ENCODE measurements around the gene SEMA4B.
"Not testable (repeated sequence)": the region's sequence is repeated elsewhere in the genome, so short reads cannot be mapped to it uniquely, and the experiment has no call there.

The SEMA4B gene

DNA sequence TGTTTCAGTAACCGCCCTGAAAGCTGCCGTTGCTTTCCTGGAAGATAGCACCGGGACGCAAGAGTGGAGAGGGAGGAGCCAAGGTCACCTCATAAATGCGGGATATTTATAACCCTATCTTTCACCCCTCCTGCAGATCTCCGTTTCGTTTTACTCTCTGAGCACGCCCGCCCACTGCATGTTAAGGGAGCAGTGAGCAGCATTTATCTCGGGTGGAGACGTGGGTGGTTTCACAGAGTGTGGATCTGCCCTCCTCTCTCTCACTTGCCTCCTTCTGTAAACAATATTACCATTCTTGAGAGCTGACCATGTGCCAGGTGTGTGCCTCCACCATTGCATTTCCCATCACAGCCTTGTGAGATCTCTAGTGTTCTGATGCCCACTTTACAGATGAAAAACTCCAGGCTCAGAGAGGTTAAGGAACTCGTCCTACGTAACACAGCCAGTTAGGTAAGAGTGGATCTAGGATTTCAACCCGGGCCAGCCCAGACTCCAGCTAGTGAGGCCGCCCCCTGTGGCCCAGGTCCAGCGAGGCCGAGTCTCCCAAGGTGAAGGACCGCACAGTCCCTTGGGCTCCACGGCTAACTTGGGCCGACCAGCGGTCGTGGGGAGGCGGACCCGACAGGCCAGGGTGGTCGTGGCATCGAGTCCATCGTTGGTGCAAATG is 16.9 kb upstream of the SEMA4B start:
- peak; percentile 92 for DNase-seq (ENCODE audit: low read depth)

DNA sequence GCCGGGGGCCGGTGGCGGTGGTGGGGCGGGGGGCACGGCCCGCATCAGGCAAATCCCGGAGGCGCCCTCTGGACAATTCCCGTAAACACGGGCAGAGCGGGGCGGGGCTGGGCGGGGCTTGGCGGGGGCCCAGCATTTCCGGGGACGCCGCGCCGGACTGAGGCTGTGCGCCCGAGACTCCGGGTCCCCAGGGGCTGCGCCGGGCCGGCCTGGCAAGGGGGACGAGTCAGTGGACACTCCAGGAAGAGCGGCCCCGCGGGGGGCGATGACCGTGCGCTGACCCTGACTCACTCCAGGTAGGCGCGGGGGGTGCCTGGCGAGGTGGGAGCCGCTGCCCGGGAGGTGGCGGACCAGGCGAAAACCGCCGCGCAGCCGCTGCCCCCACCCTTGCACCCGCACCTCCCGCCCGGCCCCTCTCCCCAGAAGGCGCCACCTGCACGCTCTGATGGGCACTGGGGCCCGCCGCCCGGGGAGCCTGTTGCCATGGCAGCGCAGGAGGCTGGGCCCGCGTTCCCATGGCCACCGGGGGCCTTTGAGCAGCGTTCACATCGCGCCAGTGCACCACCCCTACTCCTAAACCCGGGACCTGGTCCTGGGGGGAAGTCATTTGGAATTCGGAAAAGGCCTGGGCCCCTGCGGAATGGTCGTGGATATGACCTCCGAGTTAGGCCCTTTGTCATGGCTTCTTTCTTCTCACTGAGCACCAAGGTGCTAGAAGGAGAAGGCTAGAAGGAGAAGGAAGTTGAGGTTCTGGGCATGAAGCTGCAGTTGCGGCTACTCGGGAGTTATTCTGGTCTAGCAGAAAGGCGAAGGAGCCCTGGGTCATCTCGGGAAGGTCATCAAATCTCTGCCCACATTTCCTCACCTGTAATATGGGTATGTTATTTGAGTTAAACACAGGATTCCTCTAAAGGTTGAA is 16.1 kb upstream of the SEMA4B start:
- DNase-seq (ENCODE audit: low read depth), result no peak

DNA sequence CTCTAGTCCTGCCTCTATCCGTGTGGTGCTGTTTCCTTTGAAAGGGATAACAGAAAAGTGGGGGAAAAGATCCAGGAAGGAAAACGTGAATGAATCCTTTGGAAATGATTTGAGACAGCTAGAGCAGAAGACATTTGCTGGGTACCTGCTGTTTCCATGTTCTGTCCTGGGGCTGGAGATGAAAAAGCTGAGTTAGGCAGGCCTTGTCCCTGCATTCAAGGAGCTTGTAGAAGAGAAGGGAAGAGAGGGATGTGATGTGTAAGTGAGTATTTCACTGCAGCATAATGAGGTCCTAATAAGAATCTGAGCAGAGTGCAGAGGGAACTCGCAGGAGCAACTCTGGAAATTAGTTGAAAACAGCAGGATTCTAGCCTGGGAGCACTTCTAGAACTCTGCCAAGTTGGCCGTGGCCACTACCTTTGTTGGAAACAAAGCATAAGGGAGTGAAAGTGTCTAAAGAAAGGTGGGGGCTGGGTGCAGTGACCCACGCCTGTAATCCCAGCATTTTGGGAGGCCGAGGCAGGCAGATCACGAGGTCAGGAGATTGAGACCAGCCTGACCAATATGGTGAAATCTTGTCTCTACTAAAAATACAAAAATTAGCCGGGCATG is 13.8 kb upstream of the SEMA4B start:
- DNase-seq (ENCODE audit: low read depth), result no peak

DNA sequence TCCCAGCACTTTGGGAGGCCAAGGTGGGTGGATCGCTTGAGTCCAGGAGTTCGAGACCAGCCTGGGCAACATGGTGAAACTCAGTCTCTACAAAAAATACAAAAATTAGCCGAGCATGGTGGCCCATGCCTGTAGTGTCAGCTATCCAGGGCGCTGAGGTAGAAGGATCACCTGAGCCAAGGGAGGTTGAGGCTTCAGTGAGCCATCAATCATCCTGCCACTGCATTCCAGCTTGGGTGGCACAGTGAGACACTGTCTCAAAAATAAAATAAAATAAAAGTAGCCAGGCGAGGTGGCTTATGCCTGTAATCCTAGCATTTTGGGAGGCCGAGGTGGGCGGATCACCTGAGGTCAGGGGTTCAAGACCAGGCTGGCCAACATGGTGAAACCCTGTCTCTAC is 13.1 kb upstream of the SEMA4B start:
- DNase-seq (ENCODE audit: low read depth), result not testable (repeated sequence)

DNA sequence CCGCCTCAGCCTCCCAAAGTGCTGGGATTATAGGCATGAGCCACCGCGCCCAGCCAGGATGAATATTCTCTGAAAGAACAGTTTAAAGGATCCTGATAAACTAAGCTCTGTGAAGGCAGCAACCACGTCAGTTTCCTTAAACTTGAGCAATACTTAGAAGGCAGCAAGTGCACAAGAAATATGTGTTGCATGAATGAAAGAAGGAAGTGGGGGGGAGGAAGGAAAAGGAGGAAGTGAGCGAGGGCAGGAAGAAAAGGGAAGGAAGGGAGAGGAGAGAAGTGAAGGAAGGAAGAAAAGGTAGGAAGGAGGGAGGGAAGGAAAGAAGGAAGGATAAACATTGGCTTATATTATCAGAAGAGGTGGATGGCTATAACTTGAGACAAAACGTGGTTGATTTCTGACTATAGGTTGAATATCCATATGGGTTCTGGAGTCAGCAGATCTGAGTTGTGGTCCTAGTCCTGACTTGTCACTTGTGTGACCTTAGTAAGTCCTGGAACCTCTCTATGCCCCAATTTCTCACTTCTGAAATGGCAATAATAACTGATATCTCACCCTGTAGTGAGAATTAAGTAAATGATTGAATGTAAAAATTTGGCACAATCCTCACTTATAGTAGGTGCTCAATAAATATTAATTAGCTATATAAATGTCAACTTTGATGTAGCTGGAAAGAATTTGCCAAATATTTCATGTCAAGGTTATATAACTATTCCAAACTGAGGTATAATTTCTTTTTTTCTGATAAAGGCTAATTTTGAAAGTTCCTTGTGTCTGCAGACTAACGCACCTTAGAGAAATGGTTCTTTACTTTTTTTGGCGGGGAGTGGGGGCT is 12.0 kb upstream of the SEMA4B start:
- DNase-seq (ENCODE audit: low read depth), result peak; percentile 85

DNA sequence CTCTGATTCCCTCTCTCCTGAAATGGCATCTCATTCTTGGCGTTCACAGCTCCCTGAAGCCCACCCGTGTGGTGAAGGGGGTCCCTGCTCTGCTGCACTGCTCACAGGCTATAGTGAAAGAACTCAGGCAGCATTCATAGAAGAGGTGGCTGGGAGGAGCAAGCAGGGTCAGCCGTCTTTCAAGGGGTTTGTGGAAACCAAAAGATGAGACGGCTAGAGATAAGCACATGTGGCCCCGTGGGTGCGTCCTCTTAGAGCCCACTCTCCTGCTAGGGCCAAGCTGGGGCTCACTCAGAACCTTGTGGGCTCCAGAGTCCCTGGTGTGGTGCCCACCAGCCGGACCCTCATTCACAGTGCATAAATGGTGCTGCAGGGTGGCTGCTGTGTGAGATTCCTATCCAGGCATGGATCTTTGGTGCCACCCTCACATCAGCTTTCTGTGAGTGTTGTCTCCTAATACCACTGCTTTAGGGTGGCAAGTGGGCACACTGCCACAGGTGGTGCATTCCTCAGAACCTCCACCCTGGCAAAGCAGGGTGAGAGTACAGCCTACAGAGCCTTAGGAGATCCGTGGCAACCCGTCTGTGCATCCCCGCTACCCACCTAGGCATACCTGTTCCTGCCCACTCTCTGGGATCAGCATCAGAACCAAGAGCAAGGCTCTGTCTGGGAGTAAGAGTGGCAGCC is 11.2 kb upstream of the SEMA4B start:
- no peak for DNase-seq (ENCODE audit: low read depth)

DNA sequence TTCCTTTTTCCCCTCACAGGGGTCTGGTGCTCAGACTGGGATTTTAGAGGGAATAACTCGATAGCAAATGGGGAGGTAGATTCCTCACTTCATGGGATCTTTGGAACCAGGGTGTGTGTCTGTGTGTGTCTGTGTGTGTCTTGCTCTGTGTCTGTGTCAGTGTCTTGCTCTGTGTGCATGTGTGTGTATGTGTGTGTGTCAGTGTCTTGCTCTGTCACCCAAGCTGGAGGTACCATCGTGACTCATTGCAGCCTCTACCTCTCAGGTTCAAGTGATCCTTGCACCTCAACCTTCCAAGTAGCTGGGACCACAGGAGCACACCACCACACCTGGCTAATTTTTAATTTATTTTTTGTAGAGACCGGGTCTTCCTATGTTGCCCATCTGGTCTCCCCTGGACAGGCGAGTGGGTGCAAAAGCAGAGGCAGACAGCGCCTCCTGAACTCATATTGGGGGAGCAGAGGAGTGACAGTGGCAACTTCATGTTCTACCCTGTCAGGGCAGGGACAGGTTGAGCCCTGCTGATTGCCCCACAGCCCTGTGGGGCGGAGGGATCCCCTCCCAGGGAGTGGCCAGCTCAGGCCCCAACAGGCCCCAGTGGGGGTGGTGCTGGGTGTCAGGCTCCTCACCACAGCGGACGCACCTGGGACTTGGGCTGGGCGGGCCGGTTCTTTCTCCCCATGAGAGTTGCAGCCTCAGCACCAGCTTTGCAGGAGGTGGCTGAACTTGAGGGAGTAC is 10.4 kb upstream of the SEMA4B start:
- no peak for DNase-seq (ENCODE audit: low read depth)

DNA sequence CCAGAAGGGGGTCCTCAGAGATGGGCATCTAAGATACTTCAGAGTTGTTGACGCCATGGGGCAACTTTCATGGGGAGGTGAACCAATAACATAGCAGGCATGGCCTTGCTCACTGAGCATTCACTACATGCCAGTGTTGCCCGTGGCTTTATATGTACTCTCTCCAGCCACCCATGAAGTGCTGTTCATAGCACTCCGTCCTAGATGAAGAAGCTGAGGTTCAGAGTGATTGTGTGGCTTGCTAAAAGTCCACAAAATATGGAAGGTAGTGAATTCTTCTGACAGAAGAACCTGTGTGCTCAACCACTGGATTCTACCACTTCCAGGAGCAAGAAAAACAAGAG is 9.8 kb upstream of the SEMA4B start:
- DNase-seq (ENCODE audit: low read depth), result no peak

DNA sequence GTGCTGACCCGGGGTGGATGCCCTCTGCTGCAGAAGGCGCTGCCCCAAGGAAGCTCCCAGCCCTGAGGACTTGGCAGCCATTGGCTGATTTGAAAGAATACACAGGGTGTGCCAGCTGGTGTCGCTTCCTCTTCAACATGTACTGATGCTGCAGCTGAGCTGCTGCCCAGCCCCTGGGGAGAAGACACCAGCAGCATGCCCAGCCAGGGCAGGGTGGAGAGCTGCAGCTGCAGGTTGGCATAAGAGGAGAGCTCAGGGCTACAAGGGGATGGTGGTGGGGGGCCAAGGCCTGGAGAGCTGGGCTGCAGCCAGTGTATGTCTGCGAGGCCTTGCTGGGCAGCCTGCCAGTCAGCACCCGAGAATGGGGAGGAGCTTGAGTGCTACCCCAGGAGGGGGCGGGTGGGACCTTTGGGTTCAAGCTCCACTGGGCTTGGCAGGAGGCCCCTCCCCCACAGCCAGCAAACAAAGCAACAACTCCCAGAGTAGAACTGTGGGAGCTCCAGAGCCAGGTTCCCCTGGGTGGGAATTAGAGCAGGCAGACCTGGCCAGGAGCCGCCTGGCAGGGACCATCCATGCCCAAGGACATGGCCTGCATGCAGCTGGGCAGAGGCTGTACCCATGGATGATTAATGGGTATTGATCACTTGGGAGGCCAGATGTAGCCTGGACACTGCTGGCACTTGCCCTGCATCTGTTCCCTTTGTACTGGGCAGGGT is 9.2 kb upstream of the SEMA4B start:
- peak; percentile 62 for DNase-seq (ENCODE audit: low read depth)

DNA sequence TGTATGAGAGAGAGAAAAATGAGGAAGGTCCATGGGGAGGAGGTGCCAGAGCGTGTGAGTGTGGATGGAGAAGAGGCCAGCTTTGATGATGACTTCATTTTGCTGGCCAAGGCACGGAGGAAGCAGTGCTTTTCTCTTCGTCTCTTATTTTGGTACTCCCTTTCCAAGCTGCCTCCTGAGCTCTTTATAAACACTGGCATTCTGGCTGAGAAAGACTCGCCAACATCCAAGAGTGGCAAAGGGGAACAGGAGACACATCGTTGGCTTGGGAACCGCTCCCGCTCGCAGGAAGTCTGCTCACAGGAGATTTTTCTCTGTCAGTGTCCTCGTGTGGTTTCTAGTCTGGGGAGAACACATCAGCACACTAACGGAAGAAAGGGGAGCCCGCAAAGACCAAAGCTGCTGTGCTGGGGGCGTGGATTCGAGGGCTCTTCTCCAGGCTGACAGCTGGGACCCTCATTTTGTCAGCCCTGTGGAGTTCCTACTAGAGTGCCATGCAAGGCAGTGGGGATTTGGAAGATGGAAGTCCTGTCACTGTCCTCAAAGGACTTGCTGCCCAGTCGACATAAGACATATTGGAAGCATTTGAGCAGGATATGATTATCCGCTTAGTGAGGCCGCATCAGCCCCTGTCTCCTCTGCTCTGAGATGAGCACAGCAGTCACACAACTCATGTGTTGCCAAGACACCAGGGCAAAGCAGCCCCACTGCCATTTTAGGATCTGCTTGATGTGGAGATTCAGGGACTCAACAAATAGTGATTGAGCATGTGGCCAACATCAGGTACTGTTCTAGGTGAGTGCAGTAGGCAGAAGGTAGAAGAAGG is 8.0 kb upstream of the SEMA4B start:
- DNase-seq (ENCODE audit: low read depth), result no peak

DNA sequence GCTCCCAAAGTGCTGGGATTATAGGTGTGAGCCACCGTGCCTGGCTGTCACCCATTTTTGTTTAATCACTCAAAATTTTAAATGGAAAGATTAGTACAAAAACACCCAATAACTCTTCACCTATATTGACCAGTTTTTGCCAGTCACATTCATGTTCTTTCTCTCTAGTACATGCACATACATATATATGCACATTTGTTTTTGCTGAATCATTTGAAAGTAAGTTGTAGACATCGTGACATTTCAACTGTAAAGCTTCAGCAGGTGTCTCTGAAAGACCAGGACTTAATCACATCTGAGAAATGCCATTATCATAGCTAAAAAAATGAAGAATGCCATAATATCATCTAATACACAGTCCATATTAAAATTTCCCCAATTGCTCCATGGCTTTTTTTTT is 6.5 kb upstream of the SEMA4B start:
- no peak for DNase-seq (ENCODE audit: low read depth)

DNA sequence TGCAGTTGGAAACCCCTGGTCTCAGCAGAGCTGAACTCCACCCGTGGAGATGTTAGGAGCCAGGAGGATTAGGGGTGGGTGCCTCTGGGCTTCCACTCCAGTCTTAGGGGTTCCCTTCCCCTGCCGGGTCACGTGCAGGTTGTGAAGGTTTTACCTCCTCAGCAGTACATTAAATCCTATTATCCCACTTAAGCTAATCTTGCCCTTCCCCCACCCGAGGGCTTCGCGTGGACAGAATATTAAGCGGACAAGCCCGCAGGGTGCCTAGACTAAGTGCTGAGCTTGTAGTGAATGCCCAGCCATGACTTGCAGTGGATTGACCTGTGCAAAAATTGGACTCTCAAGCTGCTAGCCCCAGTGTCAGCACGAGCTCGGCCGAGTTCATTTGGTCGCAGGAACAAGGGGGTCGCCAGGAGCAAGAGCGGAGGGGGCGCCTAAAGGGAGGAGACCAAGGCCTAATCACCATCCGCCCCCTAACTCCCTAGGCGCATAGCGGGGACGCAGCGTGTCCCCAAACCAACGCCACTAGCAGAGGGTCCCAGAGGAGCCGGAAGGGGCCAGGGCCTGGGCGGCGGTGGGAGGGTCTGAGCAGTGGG is 498 bp upstream of the SEMA4B start:
- DNase-seq (ENCODE audit: low read depth), result no peak

DNA sequence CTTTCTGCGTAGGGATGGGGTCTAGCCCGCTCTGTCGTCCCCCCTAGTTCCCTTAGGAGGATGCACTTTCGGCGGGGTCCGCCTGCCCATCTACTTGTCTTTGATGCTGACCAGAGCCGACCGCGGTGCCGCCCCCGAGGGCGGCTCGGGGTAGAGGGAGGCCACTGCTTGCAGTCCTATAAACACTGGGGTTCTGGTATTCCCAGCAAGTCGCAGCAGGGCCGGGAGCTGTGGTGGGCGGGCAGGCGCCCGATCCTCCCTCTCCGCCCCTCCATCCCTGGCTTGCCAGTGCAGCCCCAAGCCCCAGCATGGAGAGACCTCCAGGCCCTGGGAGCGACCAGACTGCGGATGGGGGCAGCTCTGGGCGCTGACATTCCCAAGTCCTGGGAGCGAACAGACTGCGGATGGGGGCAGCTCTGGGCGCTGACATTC is 830 bp downstream of the SEMA4B start:
- DNase-seq (ENCODE audit: low read depth), result peak; percentile 35

DNA sequence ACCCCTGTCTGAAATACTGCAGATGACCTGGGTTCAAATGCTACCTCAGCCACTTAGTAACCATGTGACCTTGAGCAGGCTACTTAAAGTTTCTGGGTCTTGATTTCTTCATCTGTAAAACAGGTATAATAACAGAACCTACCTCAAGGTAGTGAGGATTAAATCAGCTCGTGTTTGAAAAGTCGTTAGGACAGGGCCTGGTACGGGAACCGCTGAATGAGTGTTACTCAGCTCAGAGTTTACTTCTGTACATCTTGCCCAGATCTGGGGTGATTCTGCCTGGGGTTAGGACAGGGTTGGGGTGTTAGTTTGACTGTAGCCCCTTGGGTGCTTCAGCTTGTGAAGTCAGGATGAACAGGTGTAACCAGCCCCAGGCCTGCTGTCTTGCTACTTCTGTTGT is 1.8 kb downstream of the SEMA4B start:
- no peak for DNase-seq (ENCODE audit: low read depth)

DNA sequence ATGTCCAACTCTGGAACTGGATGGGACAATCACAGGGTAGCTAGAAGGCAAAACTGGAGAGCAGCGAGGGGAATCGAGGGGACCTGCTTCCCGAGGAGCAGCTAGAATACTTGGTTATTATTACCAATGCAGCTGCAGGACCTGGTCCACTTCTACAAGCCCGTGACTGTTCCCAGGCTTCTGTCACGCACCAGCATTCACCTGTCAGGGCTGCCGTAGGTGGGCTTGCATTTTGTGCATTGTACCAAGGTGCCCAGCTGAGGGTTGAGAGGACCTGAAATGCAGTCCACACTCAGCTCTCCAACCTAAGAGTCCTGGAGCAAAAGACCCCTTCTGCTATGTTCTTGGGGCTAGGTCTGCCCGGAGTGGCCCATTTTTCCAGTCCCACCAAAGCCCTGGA is 2.3 kb downstream of the SEMA4B start:
- DNase-seq (ENCODE audit: low read depth), result no peak

DNA sequence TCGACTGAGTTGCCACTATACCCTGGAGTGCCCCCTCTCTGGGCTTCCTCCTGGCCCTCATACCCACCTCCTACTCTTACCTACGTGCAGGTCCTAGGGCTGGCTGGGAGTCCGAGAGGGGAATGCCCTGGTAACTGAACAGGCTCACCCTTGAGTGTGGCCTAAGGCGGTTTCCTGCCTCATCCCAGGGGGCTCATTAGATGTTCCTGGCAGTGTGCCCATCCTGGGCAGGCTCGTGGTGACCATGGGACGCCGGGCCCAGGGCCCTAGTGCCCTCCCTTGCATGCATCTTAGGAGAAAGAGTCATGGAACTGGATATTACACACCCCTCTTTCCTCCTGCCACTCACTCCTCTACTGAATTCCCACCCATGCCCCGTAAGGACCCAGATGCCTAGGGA is 2.8 kb downstream of the SEMA4B start:
- no peak for DNase-seq (ENCODE audit: low read depth)

DNA sequence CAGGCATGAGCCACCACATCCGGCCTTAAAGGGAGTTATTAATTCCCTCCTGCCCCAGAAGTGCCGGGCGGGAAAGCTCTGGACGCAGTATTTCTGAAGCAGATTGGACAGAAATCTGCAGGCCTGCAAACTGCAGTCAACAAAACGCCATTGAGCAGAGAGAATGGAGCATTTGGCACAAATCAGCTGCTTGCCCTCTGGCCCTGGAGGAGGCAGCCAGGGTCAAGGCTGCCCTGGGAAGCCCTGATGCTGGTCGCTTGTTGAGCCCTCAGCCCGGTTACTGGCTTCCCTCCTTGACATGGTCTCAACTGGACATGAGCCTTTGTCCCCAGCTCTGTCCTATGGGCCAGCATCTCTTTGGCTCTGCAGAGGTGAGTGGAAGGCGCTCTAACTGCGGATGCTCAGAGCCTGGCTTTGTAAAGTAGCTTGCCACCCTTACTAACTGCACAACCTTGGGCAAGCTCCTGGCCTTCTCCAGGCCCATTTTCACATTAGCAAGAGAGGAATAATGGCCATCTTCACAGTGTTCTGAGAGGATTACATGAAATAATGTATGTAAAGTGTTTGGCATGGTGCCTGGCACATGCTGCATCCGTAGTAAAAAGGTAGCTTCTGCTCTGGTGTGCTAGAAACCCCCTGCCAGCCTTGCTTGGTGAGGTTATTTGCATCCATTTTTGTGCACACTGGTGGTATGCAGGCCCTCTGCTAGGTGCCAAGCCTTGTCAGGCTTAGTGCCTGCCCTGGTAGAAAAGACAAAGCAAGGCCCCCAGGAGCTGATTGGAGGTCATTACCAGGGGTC is 4.1 kb downstream of the SEMA4B start:
- no peak for DNase-seq (ENCODE audit: low read depth)

DNA sequence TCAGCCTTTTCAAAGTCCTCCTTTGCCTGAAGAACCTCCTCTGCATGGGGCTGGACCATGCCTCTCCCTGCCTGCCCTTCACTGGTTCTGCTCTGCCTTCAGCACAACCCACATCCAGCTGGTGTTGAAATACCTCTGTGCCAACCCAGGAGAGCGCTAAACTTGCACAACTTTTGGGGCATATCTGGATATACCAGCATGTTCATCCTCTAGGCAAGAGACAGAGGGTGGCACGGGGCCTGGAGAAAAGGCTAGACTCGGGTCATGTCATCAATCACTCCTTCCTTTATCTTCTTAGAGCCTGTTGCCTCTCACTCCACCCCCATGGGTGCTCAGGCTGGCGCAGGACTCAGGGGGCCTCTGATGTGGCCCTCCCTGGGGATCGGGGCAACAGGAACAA is 4.8 kb downstream of the SEMA4B start:
- DNase-seq (ENCODE audit: low read depth), result peak; percentile 65

Measured in amniotic epithelial cell (primary cell).